Measurements from ENCODE around the gene ADAMTS4.

ADAMTS4 gene

GRCh38 chr1:161174911-161175310 is 23.9 kb downstream of the ADAMTS4 start:
- Histone ChIP-seq H3K27ac (ENCODE audit: low read depth in 2 of 2, low read length in 2 of 2) (peak overlapping the region in 1 of 2 donors; percentile 91), H3K4me3 (ENCODE audit: low read length in 2 of 2) (no peak overlapping the region), H3K4me1 (ENCODE audit: control insufficient read depth in 2 of 2, insufficient read depth in 2 of 2, low read length in 2 of 2) (peaks cover 10 to 13% of the 10 kb centered on the region in 2 donors), H3K9me3 (ENCODE audit: control insufficient read depth in 2 of 2, low read length in 2 of 2) (no peaks in the 10 kb centered on the region), H3K36me3 (ENCODE audit: control insufficient read depth in 2 of 2, insufficient read depth in 2 of 2, low read length in 2 of 2) (peaks cover 24 to 39% of the 10 kb centered on the region in 2 donors), H3K27me3 (ENCODE audit: control insufficient read depth in 2 of 2, insufficient read depth in 2 of 2, low read length in 2 of 2) (no peaks in the 10 kb centered on the region), H3K9ac (ENCODE audit: low read depth in 1 of 2, low read length in 2 of 2) (no peak overlapping the region)

- no peak overlapping the region for H3K9ac ChIP-seq (ENCODE audit: low read depth in 1 of 2, low read length in 2 of 2)
- no peaks in the 10 kb centered on the region for H3K27me3 ChIP-seq (ENCODE audit: control insufficient read depth in 2 of 2, insufficient read depth in 2 of 2, low read length in 2 of 2)
- H3K9me3 ChIP-seq (ENCODE audit: control insufficient read depth in 2 of 2, low read length in 2 of 2) = no peaks in the 10 kb centered on the region
- no peak overlapping the region for H3K4me3 ChIP-seq (ENCODE audit: low read length in 2 of 2)
- no peak overlapping the region for H3K27ac ChIP-seq (ENCODE audit: low read depth in 2 of 2, low read length in 2 of 2)
- peaks cover 24 to 39% of the 10 kb centered on the region in 2 donors for H3K36me3 ChIP-seq (ENCODE audit: control insufficient read depth in 2 of 2, insufficient read depth in 2 of 2, low read length in 2 of 2)
- H3K4me1 ChIP-seq (ENCODE audit: control insufficient read depth in 2 of 2, insufficient read depth in 2 of 2, low read length in 2 of 2) = peaks cover 10 to 13% of the 10 kb centered on the region in 2 donors
These were observed 25.1 kb downstream of the ADAMTS4 start for GRCh38 chr1:161173711-161174110.

- Histone ChIP-seq H3K4me3 (ENCODE audit: low read length in 2 of 2) (no peak overlapping the region), H3K36me3 (ENCODE audit: control insufficient read depth in 2 of 2, insufficient read depth in 2 of 2, low read length in 2 of 2) (peaks cover 24 to 39% of the 10 kb centered on the region in 2 donors), H3K27me3 (ENCODE audit: control insufficient read depth in 2 of 2, insufficient read depth in 2 of 2, low read length in 2 of 2) (no peaks in the 10 kb centered on the region), H3K4me1 (ENCODE audit: control insufficient read depth in 2 of 2, insufficient read depth in 2 of 2, low read length in 2 of 2) (peaks cover 10 to 13% of the 10 kb centered on the region in 2 donors), H3K27ac (ENCODE audit: low read depth in 2 of 2, low read length in 2 of 2) (no peak overlapping the region), H3K9me3 (ENCODE audit: control insufficient read depth in 2 of 2, low read length in 2 of 2) (no peaks in the 10 kb centered on the region), H3K9ac (ENCODE audit: low read depth in 1 of 2, low read length in 2 of 2) (no peak overlapping the region)
These were observed 26.0 kb downstream of the ADAMTS4 start for GRCh38 chr1:161172776-161173376.

- peaks cover 24 to 39% of the 10 kb centered on the region in 2 donors for H3K36me3 ChIP-seq (ENCODE audit: control insufficient read depth in 2 of 2, insufficient read depth in 2 of 2, low read length in 2 of 2)
- no peak overlapping the region for H3K4me3 ChIP-seq (ENCODE audit: low read length in 2 of 2)
- H3K9me3 ChIP-seq (ENCODE audit: control insufficient read depth in 2 of 2, low read length in 2 of 2) = no peaks in the 10 kb centered on the region
- H3K27me3 ChIP-seq (ENCODE audit: control insufficient read depth in 2 of 2, insufficient read depth in 2 of 2, low read length in 2 of 2) = no peaks in the 10 kb centered on the region
- no peak overlapping the region for H3K9ac ChIP-seq (ENCODE audit: low read depth in 1 of 2, low read length in 2 of 2)
- no peak overlapping the region for H3K27ac ChIP-seq (ENCODE audit: low read depth in 2 of 2, low read length in 2 of 2)
- H3K4me1 ChIP-seq (ENCODE audit: control insufficient read depth in 2 of 2, insufficient read depth in 2 of 2, low read length in 2 of 2) = peaks cover 8 to 10% of the 10 kb centered on the region in 2 donors
These were observed 26.5 kb downstream of the ADAMTS4 start for GRCh38 chr1:161172349-161172748.

- Histone ChIP-seq H3K4me1 (ENCODE audit: control insufficient read depth in 2 of 2, insufficient read depth in 2 of 2, low read length in 2 of 2) (peaks cover 13 to 15% of the 10 kb centered on the region in 2 donors), H3K4me3 (ENCODE audit: low read length in 2 of 2) (no peak overlapping the region), H3K27me3 (ENCODE audit: control insufficient read depth in 2 of 2, insufficient read depth in 2 of 2, low read length in 2 of 2) (no peaks in the 10 kb centered on the region), H3K27ac (ENCODE audit: low read depth in 2 of 2, low read length in 2 of 2) (no peak overlapping the region), H3K9ac (ENCODE audit: low read depth in 1 of 2, low read length in 2 of 2) (no peak overlapping the region), H3K9me3 (ENCODE audit: control insufficient read depth in 2 of 2, low read length in 2 of 2) (no peaks in the 10 kb centered on the region), H3K36me3 (ENCODE audit: control insufficient read depth in 2 of 2, insufficient read depth in 2 of 2, low read length in 2 of 2) (peaks cover 24 to 39% of the 10 kb centered on the region in 2 donors)
These were observed 27.2 kb downstream of the ADAMTS4 start for GRCh38 chr1:161171696-161172095.

- H3K27ac ChIP-seq (ENCODE audit: low read depth in 2 of 2, low read length in 2 of 2) = no peak overlapping the region
- H3K9ac ChIP-seq (ENCODE audit: low read depth in 1 of 2, low read length in 2 of 2) = no peak overlapping the region
- no peaks in the 10 kb centered on the region for H3K27me3 ChIP-seq (ENCODE audit: control insufficient read depth in 2 of 2, insufficient read depth in 2 of 2, low read length in 2 of 2)
- H3K9me3 ChIP-seq (ENCODE audit: control insufficient read depth in 2 of 2, low read length in 2 of 2) = no peaks in the 10 kb centered on the region
- H3K4me3 ChIP-seq (ENCODE audit: low read length in 2 of 2) = no peak overlapping the region
- H3K36me3 ChIP-seq (ENCODE audit: control insufficient read depth in 2 of 2, insufficient read depth in 2 of 2, low read length in 2 of 2) = peaks cover 24 to 39% of the 10 kb centered on the region in 2 donors
- peaks cover 10 to 13% of the 10 kb centered on the region in 2 donors for H3K4me1 ChIP-seq (ENCODE audit: control insufficient read depth in 2 of 2, insufficient read depth in 2 of 2, low read length in 2 of 2)
These were observed 27.7 kb downstream of the ADAMTS4 start for GRCh38 chr1:161171191-161171590.

- Histone ChIP-seq H3K9ac (ENCODE audit: low read depth in 1 of 2, low read length in 2 of 2) (no peak overlapping the region), H3K27ac (ENCODE audit: low read depth in 2 of 2, low read length in 2 of 2) (no peak overlapping the region), H3K36me3 (ENCODE audit: control insufficient read depth in 2 of 2, insufficient read depth in 2 of 2, low read length in 2 of 2) (peaks cover 24 to 32% of the 10 kb centered on the region in 2 donors), H3K9me3 (ENCODE audit: control insufficient read depth in 2 of 2, low read length in 2 of 2) (no peaks in the 10 kb centered on the region), H3K4me3 (ENCODE audit: low read length in 2 of 2) (no peak overlapping the region), H3K4me1 (ENCODE audit: control insufficient read depth in 2 of 2, insufficient read depth in 2 of 2, low read length in 2 of 2) (peaks cover 14 to 20% of the 10 kb centered on the region in 2 donors), H3K27me3 (ENCODE audit: control insufficient read depth in 2 of 2, insufficient read depth in 2 of 2, low read length in 2 of 2) (no peaks in the 10 kb centered on the region)
These were observed 29.9 kb downstream of the ADAMTS4 start for GRCh38 chr1:161168906-161169305.

- Histone ChIP-seq H3K4me3 (ENCODE audit: low read length in 2 of 2) (peak overlapping the region; percentile 95 to 96), H3K9me3 (ENCODE audit: control insufficient read depth in 2 of 2, low read length in 2 of 2) (no peaks in the 10 kb centered on the region), H3K9ac (ENCODE audit: low read depth in 1 of 2, low read length in 2 of 2) (peak overlapping the region; percentile 77 to 78), H3K36me3 (ENCODE audit: control insufficient read depth in 2 of 2, insufficient read depth in 2 of 2, low read length in 2 of 2) (peaks cover 20 to 25% of the 10 kb centered on the region in 2 donors), H3K27ac (ENCODE audit: low read depth in 2 of 2, low read length in 2 of 2) (peak overlapping the region; percentile 51 to 93), H3K4me1 (ENCODE audit: control insufficient read depth in 2 of 2, insufficient read depth in 2 of 2, low read length in 2 of 2) (peaks cover 14 to 20% of the 10 kb centered on the region in 2 donors), H3K27me3 (ENCODE audit: control insufficient read depth in 2 of 2, insufficient read depth in 2 of 2, low read length in 2 of 2) (no peaks in the 10 kb centered on the region)
These were observed 31.9 kb downstream of the ADAMTS4 start for GRCh38 chr1:161166669-161167548.

- H3K27ac ChIP-seq (ENCODE audit: low read depth in 2 of 2, low read length in 2 of 2) = peak within 1 kb of the TSS; percentile 89 to 93
- H3K4me1 ChIP-seq (ENCODE audit: control insufficient read depth in 2 of 2, insufficient read depth in 2 of 2, low read length in 2 of 2) = peaks cover 18 to 22% of the 10 kb centered on the region in 2 donors
- no peaks in the 10 kb centered on the region for H3K27me3 ChIP-seq (ENCODE audit: control insufficient read depth in 2 of 2, insufficient read depth in 2 of 2, low read length in 2 of 2)
- peaks cover 16 to 19% of the 10 kb centered on the region in 2 donors for H3K36me3 ChIP-seq (ENCODE audit: control insufficient read depth in 2 of 2, insufficient read depth in 2 of 2, low read length in 2 of 2)
- peak within 1 kb of the TSS; percentile 95 to 96 for H3K4me3 ChIP-seq (ENCODE audit: low read length in 2 of 2)
- H3K9ac ChIP-seq (ENCODE audit: low read depth in 1 of 2, low read length in 2 of 2) = peak within 1 kb of the TSS; percentile 78 to 83
- no peaks in the 10 kb centered on the region for H3K9me3 ChIP-seq (ENCODE audit: control insufficient read depth in 2 of 2, low read length in 2 of 2)
These were observed 32.8 kb downstream of the ADAMTS4 start, which contains the start of gene PPOX for GRCh38 chr1:161165742-161166668. Gene PPOX, plus strand, starts transcription at chr1:161166426. Its CDS starts 422 bp downstream, at chr1:161166848.
